KBM-7 (cell line): ENCODE measurements around the gene TUBA4A.
A peak's percentile ranks its signal among the peaks of the same experiment; 100 is the strongest.

Experiments used
- DNase-seq: peaks from one replicate; pipeline ENCODE4 v3.0.0-alpha.2; 2015
- in situ Hi-C: fragments of 300-500 bp; cut with MboI; formaldehyde crosslinking; loops from 2 replicates; pipeline ENCODE4 v1.14.3; 2020; ENCODE audit warnings: low sequenced_read_pairs, low pct_unique_long_range_greater_than_20kb, mixed read lengths

TUBA4A gene

GRCh38 chr2:219253753-219254589, at the start of gene TUBA4A:
Gene TUBA4A (minus strand): TSS chr2:219253918. CDS start chr2:219253858, 60 bp downstream.
- in situ Hi-C loops: no loop called here
- peak; percentile 86 for DNase-seq

- in situ Hi-C loops: no loop called here
These were observed 48.8 kb upstream of the TUBA4A start for GRCh38 chr2:219302412-219302968.

GRCh38 chr2:219300022-219300421, 46.3 kb upstream of the TUBA4A start:
- in situ Hi-C loops: no loop called here
- DNase-seq: no peak

More at GRCh38 chr2:219302412-219302968, 48.8 kb upstream of the TUBA4A start:
- DNase-seq: no peak

GRCh38 chr2:219299372-219299760, 45.6 kb upstream of the TUBA4A start:
- no peak for DNase-seq
- in situ Hi-C loops: no loop called here

- DNase-seq: peak; percentile 89
- in situ Hi-C loops: no loop called here
These were observed 45.1 kb upstream of the TUBA4A start for GRCh38 chr2:219298759-219299371.

- in situ Hi-C loops: no loop called here
- DNase-seq: no peak
These were observed 44.2 kb upstream of the TUBA4A start for GRCh38 chr2:219297766-219298456.

- DNase-seq: no peak
- in situ Hi-C loops: no loop called here
These were observed 43.1 kb upstream of the TUBA4A start for GRCh38 chr2:219296631-219297391.

GRCh38 chr2:219296142-219296541, 42.4 kb upstream of the TUBA4A start:
- no peak for DNase-seq
- in situ Hi-C loops: no loop called here

GRCh38 chr2:219294356-219295351, 40.9 kb upstream of the TUBA4A start:
- peak; percentile 95 for DNase-seq
- in situ Hi-C loops: no loop called here

GRCh38 chr2:219293736-219294231, 40.1 kb upstream of the TUBA4A start:
- in situ Hi-C loops: no loop called here
- no peak for DNase-seq

GRCh38 chr2:219292616-219293015, 38.9 kb upstream of the TUBA4A start:
- no peak for DNase-seq
- in situ Hi-C loops: no loop called here

- in situ Hi-C loops: no loop called here
- DNase-seq: no peak
These were observed 38.3 kb upstream of the TUBA4A start for GRCh38 chr2:219291910-219292490.

- DNase-seq: no peak
- in situ Hi-C loops: no loop called here
These were observed 37.7 kb upstream of the TUBA4A start for GRCh38 chr2:219291394-219291793.

- in situ Hi-C loops: no loop called here
- no peak for DNase-seq
These were observed 36.9 kb upstream of the TUBA4A start for GRCh38 chr2:219290381-219291171.

GRCh38 chr2:219289537-219290361, 36.0 kb upstream of the TUBA4A start:
- in situ Hi-C loops: no loop called here
- DNase-seq: no peak

- DNase-seq: no peak
- in situ Hi-C loops: no loop called here
These were observed 35.4 kb upstream of the TUBA4A start for GRCh38 chr2:219289195-219289536.
